ENCODE measurements around the gene HOXD13. TPM values are rescaled to one million over a fixed set of nuclear protein-coding genes. Genes with fewer than 3 reads are reported as not detected.

HOXD13 gene
- polyA plus RNA-seq, 4 donors, result 0.09 to 0.65 (median 0.24) TPM; not detected in 1

DNA sequence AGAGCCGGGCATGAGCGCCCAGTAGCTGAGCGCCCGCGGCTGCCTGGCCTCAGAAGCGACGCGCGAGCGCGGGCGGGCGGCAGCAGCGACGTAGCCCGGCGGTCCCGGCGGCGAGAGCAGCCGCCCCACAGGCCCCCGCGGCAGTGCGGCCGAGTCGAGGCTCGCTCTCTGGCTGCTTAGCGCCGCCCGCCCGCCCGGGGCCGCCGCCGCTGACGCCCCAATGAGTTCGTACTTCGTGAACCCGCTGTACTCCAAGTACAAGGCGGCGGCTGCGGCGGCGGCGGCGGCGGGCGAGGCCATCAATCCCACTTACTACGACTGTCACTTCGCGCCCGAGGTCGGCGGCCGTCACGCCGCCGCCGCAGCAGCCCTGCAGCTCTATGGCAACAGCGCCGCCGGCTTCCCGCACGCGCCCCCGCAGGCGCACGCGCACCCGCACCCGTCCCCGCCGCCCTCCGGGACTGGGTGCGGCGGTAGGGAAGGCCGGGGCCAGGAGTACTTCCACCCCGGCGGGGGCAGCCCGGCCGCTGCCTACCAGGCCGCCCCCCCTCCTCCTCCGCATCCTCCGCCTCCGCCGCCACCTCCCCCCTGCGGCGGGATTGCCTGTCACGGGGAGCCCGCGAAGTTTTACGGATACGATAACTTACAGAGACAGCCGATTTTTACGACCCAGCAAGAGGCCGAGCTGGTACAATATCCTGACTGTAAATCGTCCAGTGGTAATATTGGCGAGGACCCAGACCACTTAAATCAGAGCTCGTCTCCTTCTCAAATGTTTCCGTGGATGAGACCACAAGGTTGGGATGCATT lies 37.8 kb downstream of the HOXD13 start:
- peak in 1 of 4 donors; percentile 93 for DNase-seq (ENCODE audit: low read depth in 4 of 4, low spot score in 2 of 4)

DNA sequence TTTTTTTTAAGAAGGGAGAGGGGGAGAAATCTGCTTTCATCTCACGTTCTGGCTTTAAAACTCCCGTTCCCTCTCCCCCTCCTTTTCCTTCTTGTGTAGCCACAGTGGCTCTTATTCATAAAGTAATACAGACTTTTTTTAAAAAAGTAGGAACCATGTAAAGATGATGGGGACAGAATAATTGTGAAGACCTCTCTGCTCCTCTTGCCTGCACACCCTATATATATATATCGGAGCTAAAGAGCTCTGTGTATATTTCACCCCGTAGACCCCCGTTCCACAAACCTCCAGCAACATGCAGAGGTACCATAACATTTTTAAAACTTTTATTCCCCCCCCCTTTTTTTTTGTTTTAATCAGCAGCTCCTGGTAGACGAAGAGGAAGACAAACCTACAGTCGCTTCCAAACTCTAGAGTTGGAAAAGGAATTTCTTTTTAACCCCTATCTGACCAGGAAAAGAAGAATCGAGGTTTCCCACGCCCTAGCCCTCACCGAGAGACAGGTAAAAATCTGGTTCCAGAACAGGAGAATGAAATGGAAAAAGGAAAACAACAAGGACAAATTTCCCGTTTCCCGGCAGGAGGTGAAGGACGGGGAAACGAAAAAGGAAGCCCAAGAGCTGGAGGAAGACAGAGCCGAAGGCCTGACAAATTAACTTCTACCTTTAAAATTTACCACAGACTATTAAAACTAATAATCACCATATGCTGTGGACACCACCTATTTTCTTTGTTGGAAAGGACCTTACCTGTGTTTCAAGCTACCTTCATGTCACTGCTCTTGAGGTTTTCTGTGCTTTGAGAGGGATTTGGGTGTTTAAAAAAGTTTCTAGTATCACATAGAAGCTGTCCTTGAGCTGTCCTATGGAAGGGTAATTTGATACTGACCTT lies 38.7 kb downstream of the HOXD13 start:
- no peak for DNase-seq (ENCODE audit: low read depth in 4 of 4, low spot score in 2 of 4)

- no peak for DNase-seq (ENCODE audit: low read depth in 4 of 4, low spot score in 2 of 4)
Observed at GRCh38 chr2:176131848-176132158, 39.3 kb downstream of the HOXD13 start.

DNA sequence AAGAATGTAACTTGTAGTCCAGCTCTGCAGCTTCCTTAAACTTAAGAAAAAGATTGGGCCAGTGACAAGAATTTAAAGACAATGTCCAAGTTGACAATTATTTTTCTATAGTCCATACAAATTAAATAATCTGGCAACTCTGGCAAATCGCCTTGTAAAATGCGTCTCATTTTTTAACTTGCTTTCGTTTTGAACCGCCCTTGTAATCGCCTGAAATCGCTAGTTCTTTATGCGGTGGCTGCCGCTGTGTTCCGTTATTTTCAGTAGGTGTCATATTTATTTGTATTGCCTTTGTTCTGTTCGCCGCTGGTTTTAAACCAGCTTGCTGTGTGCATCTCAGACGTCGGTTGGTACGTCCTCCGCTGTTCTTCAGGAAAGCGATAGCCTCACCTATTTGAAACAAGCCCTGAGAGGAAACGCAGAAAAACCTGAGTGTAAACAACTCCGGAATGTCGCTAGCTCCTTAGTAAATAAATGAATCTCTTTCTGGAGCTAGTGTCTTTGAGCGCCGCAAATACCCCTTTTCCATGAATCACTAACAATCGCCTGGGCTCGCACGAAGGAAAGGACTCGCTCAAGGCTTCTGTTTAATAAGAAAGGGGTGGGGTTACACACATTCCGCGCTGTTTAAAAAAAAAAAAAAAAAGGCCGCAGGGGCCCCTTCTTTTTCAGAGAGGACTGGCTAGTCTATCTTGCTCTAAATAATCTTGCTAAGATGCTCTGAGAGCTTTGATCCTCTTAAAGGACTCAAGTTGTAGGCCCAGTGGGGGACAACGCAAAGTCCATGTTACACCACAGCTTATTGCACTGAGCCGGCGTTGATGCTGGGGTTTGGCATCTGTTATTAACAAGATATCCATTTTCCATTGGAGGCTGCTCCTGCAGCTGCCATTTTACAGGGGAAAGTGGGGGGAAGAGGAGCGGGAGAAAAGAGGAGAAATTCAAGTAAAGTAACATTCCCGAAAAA lies 40.0 kb downstream of the HOXD13 start:
- no peak for DNase-seq (ENCODE audit: low read depth in 4 of 4, low spot score in 2 of 4)

- DNase-seq (ENCODE audit: low read depth in 4 of 4, low spot score in 2 of 4), result no peak
Observed at GRCh38 chr2:176133389-176133788, 40.9 kb downstream of the HOXD13 start.

DNA sequence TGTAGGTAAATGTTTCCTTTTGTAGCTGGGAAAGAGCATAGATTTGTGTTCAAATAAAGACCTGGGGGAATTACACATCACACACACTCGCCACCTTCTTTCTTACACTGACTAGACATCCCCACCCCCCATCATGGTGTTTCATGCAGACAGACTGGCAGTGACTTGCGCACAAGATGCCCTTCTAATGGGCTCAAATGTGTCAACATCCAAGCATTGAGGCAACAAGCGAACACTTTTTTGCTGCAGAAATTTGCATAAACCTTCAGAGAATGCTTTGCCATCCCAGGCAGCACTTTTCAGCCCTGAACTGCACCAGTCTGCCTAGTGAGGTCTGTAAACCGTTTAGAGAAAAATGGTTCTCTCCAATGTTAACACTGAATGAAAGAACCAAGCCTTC lies 41.5 kb downstream of the HOXD13 start:
- DNase-seq (ENCODE audit: low read depth in 4 of 4, low spot score in 2 of 4), result no peak

- no peak for DNase-seq (ENCODE audit: low read depth in 4 of 4, low spot score in 2 of 4)
Observed at GRCh38 chr2:176135035-176135440, 42.5 kb downstream of the HOXD13 start.

- no peak for DNase-seq (ENCODE audit: low read depth in 4 of 4, low spot score in 2 of 4)
Observed at GRCh38 chr2:176136374-176137251, 44.1 kb downstream of the HOXD13 start.

DNA sequence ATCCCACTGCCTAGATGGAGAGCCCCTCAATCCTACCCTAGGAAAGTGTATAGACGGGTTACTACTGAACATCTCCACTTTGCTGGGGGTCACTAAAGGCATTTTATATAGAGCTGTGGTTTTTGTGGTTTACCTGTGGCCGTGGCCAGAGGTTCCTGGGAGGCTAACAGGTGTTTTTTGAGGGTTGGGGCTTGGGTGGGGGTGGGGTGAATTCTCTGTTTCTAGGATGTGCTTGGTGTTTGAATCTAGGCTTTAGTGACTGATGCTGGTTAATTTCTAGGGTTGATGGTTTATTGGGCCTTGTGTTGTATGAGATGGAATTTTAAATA lies 44.7 kb downstream of the HOXD13 start:
- no peak for DNase-seq (ENCODE audit: low read depth in 4 of 4, low spot score in 2 of 4)

- no peak for DNase-seq (ENCODE audit: low read depth in 4 of 4, low spot score in 2 of 4)
Observed at GRCh38 chr2:176137906-176138305, 45.4 kb downstream of the HOXD13 start.

DNA sequence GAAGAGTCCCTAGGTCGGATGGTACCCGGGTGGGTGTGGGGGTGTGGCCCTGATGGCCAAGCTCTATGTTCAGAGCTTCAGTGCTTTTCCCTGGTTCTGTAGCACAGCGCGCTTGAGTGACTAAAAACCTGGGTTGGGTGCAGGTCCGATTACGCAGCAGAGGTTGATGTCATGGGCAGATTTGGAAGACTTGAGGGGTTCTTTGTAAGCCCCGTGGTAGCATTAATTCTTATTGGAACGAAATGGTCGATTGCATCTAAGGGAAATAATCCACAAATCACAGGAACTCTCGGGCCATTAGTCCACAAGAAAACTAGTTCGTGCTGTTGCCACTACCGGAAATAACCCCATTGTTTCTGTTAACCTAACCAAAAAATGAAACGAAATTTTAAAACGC lies 46.0 kb downstream of the HOXD13 start:
- no peak for DNase-seq (ENCODE audit: low read depth in 4 of 4, low spot score in 2 of 4)

DNA sequence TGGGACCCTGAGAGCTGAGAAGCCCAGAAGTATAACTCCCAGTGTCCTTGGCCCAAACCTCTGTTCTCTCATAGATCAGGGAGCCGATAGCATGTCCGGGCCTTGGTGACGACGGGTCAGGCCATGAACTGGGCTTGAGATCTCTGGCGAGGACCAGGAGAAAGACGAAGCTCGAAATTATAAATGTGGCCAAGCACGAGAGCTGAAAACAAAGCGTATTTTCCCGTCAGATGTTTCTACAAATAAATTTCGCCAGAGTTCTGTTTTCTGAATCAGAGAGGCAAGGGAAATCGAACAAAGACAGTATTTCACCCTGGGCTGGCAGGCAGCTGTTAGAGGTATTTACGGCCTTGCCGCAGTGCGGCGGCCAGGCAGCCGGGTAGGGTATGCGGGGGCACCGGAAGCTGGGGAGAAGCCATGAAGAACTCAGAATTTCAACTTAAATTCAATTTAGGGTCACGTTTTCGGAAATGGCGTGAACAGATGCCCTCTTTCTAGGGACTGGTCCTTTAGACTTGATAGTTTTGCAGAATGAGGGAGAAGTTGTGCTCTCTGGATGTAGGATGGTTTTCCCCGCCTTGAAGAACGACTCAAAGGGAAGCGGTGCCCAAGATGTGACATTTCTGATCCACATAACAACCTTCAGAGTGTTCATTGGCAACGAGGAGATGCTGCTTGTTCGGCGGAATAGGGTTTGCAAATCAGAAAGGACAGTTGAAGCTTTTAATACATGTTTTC lies 46.6 kb downstream of the HOXD13 start:
- DNase-seq (ENCODE audit: low read depth in 4 of 4, low spot score in 2 of 4), result no peak

- DNase-seq (ENCODE audit: low read depth in 4 of 4, low spot score in 2 of 4), result no peak
Observed at GRCh38 chr2:176139661-176140512, 47.4 kb downstream of the HOXD13 start.

GRCh38 chr2:176140513-176141317 lies 48.2 kb downstream of the HOXD13 start:
- DNase-seq (ENCODE audit: low read depth in 4 of 4, low spot score in 2 of 4), result no peak

DNA sequence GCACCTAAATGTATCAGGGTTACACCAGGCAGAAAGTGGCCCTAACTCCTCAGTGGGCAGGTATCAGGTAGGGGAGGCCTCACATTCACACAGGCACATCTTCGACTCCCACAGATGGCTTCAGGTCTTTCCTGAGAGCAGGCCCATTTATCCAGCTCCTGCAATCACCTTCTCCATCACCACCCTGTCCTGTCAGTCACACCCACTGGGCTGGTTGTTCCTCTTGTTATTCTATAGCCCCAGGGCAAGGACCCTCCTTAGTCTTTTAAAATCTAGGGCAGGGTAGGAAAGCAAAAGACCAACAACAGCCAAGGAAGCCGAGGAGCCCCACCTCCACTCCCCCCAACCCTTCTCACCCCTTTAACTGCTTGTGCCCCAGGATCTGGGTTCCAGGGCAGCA lies 49.8 kb downstream of the HOXD13 start:
- no peak for DNase-seq (ENCODE audit: low read depth in 4 of 4, low spot score in 2 of 4)

Measured in left renal cortex interstitium (tissue), 4 donors.